HG03520 (cell line): ENCODE measurements around the gene TBC1D9.
"Not testable (repeated sequence)": the region's sequence is repeated elsewhere in the genome, so short reads cannot be mapped to it uniquely, and the experiment has no call there.

Source experiments
- ATAC-seq: cut with Tn5 transposase; IDR thresholded peaks from one replicate; pipeline ENCODE4 v1.9.1; 2021; ENCODE audit warnings: mild to moderate bottlenecking, moderate library complexity; ENCODE audit not compliant: unreplicated experiment

The TBC1D9 gene

GRCh38 chr4:140756319-140757231, at the start of gene TBC1D9:
TSS of gene TBC1D9 (minus strand) at chr4:140756385. CDS start at chr4:140756045, 340 bp downstream.
- peak; percentile 27 for ATAC-seq

- no peak for ATAC-seq
Observed at GRCh38 chr4:140805293-140805692, 49.1 kb upstream of the TBC1D9 start.

- ATAC-seq: no peak
Observed at GRCh38 chr4:140802591-140802990, 46.4 kb upstream of the TBC1D9 start.

DNA sequence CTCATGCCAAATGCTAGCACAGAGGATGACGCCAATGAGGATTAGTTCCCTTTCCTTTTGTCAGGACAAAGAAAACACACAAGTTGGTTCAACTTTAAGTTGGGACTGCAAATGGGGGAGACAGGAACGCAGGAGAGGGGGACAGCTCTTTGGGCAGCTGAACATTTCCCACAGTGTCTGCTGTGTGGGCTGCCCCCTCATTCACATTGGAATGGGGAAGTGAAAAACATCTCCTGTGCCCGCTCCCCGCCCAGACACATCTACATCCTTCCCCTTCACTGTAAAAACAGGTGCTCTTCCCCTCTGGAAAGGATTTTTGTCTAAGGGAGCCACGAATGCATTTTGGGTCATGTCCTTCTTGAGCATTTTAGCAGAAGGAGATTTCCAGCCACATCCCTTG, 44.5 kb upstream of the TBC1D9 start:
- ATAC-seq: no peak

GRCh38 chr4:140799686-140800225, 43.6 kb upstream of the TBC1D9 start:
- ATAC-seq: no peak

DNA sequence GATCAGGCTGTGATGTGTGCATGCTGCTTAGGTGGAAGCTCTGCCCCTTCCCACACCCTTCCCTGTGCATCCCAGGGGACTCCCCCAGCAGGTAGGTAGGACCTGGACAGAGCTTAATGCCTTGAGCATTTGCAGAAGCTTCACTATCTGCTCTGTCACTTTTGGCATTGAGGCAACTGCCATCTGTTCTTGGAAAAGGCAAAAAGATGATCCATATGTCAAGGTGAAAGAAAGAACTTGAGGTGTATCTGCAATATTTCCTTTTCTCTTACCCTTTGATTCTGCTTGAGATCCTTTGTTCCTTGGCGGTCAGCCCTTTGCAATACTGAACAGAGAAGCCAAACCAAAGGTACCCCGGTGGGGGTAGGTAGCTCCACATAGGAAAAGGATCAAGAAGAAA, 37.1 kb upstream of the TBC1D9 start:
- ATAC-seq: no peak

- peak; percentile 90 for ATAC-seq
Observed at GRCh38 chr4:140790765-140791164, 34.6 kb upstream of the TBC1D9 start.

DNA sequence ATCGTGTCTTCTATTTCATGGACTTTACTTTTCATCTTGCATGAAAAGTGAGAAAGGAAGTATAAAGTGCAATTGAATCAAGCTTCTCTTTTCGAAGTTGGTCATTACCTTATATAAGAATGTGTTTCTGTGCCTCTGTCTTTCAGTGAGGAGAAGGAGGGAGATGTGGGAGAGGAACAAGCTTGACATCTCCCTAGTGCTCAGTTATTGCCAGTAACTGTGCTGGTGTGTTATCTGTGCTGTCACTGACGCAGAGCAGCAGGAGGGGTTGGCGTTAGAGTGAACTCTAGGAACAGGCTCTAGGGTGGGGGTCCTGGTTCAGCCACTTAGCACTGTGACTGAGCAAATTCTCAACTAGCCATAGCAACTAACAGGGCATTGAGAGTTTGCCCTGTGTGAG, 34.0 kb upstream of the TBC1D9 start:
- no peak for ATAC-seq

DNA sequence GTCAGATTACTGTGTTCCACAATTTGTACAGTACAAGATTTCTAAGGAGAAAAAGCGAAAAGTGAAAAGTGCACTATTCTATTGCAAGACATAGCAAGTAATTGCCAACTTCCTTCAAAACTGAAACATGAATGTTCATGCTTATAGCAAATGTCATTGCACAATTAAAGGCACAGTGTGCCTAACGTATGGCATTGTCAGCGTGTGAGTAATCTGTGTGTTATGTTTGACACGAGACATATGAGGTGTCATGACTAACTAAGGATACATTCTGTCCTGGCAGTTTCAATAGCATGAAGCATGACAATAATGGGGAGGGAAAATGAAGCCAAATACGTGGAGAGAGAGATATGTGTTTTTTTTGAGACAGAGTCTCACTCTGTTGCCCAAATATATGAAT, 33.6 kb upstream of the TBC1D9 start:
- no peak for ATAC-seq

- not testable (repeated sequence) for ATAC-seq
Observed at GRCh38 chr4:140782787-140783186, 26.6 kb upstream of the TBC1D9 start.

DNA sequence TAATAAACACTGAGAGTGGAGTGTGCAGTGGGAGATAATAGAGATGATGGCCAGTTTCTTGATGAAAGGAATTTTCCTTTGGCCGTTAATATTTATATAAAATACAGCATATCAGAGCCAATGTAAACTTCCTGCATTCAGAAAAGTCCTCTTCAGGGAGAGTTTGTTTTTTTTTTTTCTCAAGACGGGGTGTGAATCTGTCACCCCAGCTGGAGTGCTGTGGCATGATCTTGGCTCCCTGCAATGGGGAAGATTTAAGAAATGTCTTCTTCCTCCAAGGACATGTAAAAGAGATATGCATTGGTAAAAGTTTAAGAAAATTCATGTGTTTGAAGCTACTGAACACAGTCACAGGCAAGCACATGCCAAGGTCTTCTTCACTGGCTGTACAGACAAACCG, 25.4 kb upstream of the TBC1D9 start:
- no peak for ATAC-seq

GRCh38 chr4:140777894-140778293, 21.7 kb upstream of the TBC1D9 start:
- ATAC-seq: peak; percentile 56

GRCh38 chr4:140777386-140777785, 21.2 kb upstream of the TBC1D9 start:
- no peak for ATAC-seq

- ATAC-seq: no peak
Observed at GRCh38 chr4:140776556-140776955, 20.4 kb upstream of the TBC1D9 start.

- no peak for ATAC-seq
Observed at GRCh38 chr4:140774956-140775355, 18.8 kb upstream of the TBC1D9 start.

- ATAC-seq: no peak
Observed at GRCh38 chr4:140774510-140774909, 18.3 kb upstream of the TBC1D9 start.

DNA sequence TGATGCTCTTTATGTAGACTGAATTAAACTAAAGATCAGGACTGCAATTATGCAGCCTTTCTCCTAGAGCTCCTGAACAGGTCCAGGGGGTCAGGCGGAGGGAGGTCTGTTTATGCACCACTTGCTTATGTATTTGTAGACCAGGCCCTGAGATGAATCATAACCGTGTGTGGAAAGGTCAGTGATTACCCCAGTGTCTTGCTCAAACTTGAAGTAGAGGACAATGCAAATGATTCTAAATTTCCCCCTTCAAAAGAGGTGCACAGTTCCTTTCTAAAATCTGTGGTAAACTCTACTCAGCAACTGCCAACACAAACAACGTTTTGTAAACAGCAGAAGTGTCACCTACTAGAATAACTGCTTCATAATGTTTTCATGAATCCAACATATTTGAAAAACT, 13.0 kb upstream of the TBC1D9 start:
- no peak for ATAC-seq

- no peak for ATAC-seq
Observed at GRCh38 chr4:140764785-140765392, 8.7 kb upstream of the TBC1D9 start.

DNA sequence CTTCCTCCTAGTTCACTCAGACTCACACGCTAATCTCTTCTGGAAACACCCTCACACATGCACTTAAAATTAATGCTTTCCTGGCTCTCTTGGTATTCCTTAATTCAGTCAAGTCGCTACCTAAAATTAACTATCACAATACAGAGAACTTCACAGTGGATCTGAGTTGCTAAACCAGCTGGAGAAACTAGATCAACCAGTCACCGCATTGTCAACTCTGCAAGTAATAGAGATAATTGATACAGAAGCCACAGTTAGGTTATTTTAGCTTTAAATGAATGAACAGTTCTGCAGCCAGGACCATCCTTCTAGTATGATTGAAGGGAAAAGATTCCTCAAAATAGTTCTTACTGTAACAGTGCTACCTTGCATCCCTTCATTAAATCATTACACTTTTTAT, 6.0 kb upstream of the TBC1D9 start:
- ATAC-seq: no peak

DNA sequence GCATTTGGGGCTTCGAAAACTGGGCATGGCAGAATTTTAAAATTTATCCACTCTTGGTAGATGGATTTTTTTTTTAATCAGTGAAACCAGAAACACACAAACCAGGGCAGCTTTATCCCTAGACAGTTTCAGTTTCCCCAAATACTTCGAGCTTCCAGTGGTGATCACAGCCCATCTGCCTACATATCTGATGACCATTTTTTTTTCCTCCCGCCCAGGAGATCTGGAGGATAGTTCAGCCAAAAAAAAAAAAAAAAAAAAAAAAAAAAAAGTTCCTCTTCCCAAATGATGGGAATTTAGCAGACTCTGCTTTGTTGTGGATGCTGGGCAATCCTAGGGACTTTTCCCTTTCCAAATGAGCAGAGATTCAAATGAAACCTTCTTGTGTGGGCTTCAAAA, 1.0 kb upstream of the TBC1D9 start:
- no peak for ATAC-seq

GRCh38 chr4:140755774-140756318, 339 bp downstream of the TBC1D9 start:
- peak; percentile 45 for ATAC-seq
